ENCODE measurements around the gene ACTR10.
"Not testable (repeated sequence)": the region's sequence is repeated elsewhere in the genome, so short reads cannot be mapped to it uniquely, and the experiment has no call there.

The ACTR10 gene

GRCh38 chr14:58227096-58227819 lies 27.3 kb downstream of the ACTR10 start:
- no peak for DNase-seq

DNA sequence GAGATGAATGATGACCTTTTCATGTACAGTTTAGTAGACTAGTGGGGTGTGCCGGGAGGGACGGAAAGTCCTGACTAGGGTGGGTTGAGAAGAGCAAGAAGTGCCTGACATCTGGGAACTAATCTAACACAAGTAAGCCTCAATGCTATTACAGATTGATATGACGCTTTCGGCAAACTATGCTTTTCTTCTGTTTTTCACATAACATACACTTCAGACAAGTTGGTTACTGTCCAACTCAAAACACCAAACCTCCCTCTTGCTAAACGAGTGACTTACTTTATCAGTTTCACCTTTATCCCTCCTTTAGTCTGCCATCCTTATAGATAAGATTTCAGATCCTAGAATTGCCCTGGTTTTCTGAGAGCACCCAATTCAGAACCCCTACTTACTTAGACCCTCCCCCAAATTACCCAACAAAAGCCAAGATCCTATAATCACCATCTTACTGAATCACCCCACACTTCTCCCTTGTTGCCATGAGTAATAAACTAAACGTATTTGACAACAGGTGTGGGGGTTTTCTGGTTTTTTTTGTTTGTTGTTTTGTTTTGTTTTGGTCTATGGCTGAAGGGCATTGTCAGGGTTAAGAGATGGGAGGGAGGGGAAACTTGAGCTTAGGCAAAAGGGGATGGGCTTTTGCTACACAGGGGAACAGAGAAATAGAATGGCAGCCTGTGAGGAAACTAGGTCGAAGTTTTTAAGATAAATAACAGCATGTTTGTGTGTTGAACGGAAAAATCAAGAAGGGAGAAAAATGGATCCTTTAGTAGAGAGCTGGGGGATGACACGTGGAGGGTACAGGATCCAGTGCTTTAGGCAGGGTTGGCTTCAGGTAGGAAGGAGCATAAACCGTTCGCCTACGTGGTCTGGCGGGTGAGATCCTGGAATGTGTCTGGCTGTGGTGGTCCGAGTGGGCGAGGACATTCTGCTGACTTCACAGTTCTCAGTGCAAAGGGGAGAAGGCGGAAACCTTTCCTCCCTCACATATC lies 38.6 kb downstream of the ACTR10 start:
- no peak for DNase-seq

- peak; percentile 91 for DNase-seq
Observed at GRCh38 chr14:58239244-58240195, 39.6 kb downstream of the ACTR10 start.

- no peak for DNase-seq
Observed at GRCh38 chr14:58243790-58244555, 44.0 kb downstream of the ACTR10 start.

GRCh38 chr14:58244556-58245387 lies 44.8 kb downstream of the ACTR10 start, which contains the start of gene PSMA3:
Gene PSMA3 (plus strand): TSS chr14:58244843. CDS start chr14:58244921, 78 bp downstream.
- peak; percentile 97 for DNase-seq

- DNase-seq = no peak
Observed at GRCh38 chr14:58245562-58245961, 45.6 kb downstream of the ACTR10 start.

- no peak for DNase-seq
Observed at GRCh38 chr14:58249611-58250010, 49.7 kb downstream of the ACTR10 start.

- DNase-seq = no peak
Observed at GRCh38 chr14:58258156-58258555, 58.2 kb downstream of the ACTR10 start.

DNA sequence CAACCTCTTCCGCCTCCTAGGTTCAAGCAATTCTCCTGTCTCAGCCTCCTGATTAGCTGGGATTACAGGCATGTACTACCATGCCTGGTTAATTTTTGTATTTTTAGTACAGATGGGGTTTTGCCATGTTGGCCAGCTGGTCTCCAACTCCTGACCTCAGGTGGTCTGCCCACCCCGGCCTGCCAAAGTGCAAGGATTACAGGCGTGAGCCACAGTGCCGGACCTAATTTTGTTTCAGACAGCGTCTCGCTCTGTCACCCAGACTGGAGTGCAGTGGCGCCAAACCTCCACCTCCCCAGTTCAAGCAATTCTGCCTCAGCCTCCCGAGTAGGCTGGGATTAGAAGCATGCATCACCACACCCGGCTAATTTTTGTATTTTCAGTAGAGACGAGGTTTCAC lies 62.1 kb downstream of the ACTR10 start:
- not testable (repeated sequence) for DNase-seq

DNA sequence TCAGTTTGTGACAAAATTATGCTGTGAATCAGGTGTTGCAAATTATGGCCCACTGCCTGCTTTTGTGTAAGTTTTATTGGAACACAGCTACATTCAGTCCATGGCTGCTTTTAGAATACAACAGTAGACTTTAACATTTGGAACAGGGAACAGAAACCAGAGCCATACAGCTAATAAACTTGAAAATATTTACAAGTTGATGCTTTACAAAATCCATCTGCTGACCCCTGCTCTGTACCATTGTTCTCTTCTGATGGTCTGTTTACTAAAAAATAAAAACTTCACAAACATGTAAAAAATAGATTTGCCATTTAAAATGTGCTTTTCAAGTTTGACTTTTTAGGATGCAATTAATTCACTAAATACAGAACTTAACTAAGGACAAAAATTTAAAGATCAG lies 65.5 kb downstream of the ACTR10 start:
- no peak for DNase-seq

- DNase-seq = no peak
Observed at GRCh38 chr14:58270628-58271027, 70.7 kb downstream of the ACTR10 start.

- no peak for DNase-seq
Observed at GRCh38 chr14:58272588-58273372, 72.8 kb downstream of the ACTR10 start.

- DNase-seq = no peak
Observed at GRCh38 chr14:58274881-58275280, 74.9 kb downstream of the ACTR10 start.

- DNase-seq = no peak
Observed at GRCh38 chr14:58275527-58276190, 75.7 kb downstream of the ACTR10 start.

DNA sequence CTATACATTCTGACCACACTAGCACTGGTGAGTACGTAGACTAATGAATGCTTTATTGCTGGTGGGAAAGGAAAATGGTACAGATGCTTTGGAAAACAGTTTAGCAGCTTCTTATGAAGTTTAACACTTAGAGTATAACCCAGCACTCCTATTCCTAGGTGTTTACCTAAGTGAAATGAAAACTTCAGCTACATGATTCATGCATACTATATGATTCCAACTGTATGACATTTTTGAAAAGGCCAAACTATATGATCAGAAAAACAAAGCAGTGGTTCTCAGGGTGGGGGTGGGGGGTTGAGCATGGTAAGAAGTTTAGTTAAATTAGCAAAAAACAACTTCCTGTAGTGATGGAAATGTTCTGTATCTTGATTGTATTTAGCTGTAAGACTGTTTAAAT lies 76.3 kb downstream of the ACTR10 start:
- no peak for DNase-seq

DNA sequence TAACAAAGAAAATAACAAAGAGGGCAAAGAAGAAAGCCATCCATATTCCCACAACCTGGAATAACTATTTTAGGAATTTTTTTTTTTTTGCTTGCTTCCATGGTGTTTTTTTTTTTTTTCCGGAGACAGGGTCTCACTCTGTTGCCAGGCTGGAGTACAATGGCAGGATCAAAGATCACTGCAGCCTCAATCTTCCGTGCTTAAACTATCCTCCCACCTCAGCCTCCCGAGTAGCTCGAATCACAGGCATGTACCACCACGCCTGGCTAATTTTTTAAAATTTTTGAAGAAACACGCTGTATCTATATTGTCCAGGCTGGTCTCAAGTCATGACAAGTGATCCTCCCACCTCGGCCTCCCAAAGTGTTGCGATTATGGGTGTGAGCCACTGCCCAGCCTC lies 78.2 kb downstream of the ACTR10 start:
- no peak for DNase-seq

- no peak for DNase-seq
Observed at GRCh38 chr14:58280954-58281787, 81.2 kb downstream of the ACTR10 start.

GRCh38 chr14:58281969-58282368 lies 82.0 kb downstream of the ACTR10 start:
- DNase-seq = no peak

Measured in stimulated activated CD8-positive, alpha-beta memory T cell treated with anti-CD3 and anti-CD28 coated beads, Interleukin-4, amount 100 ng/mL, for 48 hours (primary cell).